Activated CD4-positive, alpha-beta T cell treated with anti-CD3 and anti-CD28 coated beads, Interleukin-2, amount 10 ng/mL, durations not matched to agents 24 days and 14 days (primary cell): ENCODE measurements around the gene ULBP3. TPM values are rescaled to one million over a fixed set of nuclear protein-coding genes. Genes with fewer than 3 reads are reported as not detected.
A peak's percentile ranks its signal among the peaks of the same experiment; 100 is the strongest.
"Not testable (repeated sequence)": the region's sequence is repeated elsewhere in the genome, so short reads cannot be mapped to it uniquely, and the experiment has no call there.

ENCODE experiments used
- DNase-seq: peaks from one replicate; pipeline ENCODE4 v3.0.0; 2022
- H3K27ac Mint-ChIP-seq: one replicate; pipeline ENCODE4 v1.8.0; 2022; ENCODE audit warnings: mild to moderate bottlenecking, mixed read lengths
- H3K27me3 Mint-ChIP-seq: one replicate; pipeline ENCODE4 v1.8.0; 2022; ENCODE audit warnings: mixed read lengths
- H3K36me3 Mint-ChIP-seq: one replicate; pipeline ENCODE4 v1.8.0; 2022; ENCODE audit warnings: low read depth, mild to moderate bottlenecking, mixed read lengths
- H3K4me1 Mint-ChIP-seq: one replicate; pipeline ENCODE4 v1.8.0; 2021; ENCODE audit warnings: mixed read lengths
- H3K4me3 Mint-ChIP-seq: one replicate; pipeline ENCODE4 v1.8.0; 2022; ENCODE audit warnings: mild to moderate bottlenecking, moderate library complexity, mixed read lengths
- H3K9me3 Mint-ChIP-seq: one replicate; pipeline ENCODE4 v1.8.0; 2021; ENCODE audit warnings: mixed read lengths
- intact Hi-C: fragments of 100-400 bp; cut with micrococcal nuclease; formaldehyde crosslinking; loops from one replicate; pipeline ENCODE4 v1.15.1; 2023
- total RNA-seq: library from RNA; stranded (reverse); gene quantifications from 2 replicates; pipeline ENCODE4 v1.2.3, GENCODE V29; 2022

ULBP3 gene
- total RNA-seq, 1 donor from 2014 or later = 0.47 TPM

DNA sequence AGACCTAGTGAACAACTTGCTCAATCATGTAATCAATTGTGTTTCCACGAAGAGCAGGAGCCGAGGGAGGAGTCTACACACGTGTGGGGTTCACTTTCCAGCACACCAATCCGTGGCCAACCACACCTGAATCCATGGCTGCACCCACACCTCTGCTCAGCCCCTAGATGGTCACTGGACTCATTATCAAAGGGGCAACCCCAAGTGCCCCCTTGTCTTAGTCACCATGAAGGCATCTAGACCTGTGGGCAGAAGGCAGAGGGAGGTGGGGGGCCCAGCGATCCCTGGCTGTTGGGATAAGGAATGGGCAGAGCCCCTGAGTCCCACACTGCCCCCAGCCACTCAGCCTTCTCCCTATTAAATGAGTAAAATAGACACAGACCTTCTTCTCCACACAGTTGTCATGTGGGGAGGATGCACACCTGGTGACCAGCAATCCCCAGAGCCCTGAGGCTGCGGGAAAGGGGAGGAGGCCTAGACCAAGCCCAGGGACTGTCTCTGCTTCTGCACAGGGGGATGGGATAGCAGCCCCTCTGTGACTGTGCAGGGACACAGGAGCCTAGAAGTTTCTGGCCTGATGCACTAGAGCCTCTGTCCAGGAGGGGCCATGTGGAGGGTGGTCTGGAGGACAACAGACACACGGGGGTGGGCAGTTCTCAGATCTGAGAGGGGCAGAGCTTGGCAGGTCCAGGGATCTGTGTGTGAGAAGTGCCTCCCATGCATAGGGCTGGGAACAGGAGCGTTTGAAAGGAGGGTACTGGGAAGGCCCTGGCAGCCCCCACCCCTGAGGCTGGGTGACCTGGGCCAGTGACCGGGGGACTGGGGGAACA, 41.7 kb downstream of the ULBP3 start:
- Mint-ChIP-seq H3K27ac (no peak overlapping the region), H3K9me3 (no peaks in the 10 kb centered on the region), H3K27me3 (peaks cover 72% of the 10 kb centered on the region), H3K4me1 (peaks cover 14% of the 10 kb centered on the region), H3K4me3 (no peak overlapping the region), H3K36me3 (no peaks in the 10 kb centered on the region)
- no peak for DNase-seq
- intact Hi-C loops = no loop called here

DNA sequence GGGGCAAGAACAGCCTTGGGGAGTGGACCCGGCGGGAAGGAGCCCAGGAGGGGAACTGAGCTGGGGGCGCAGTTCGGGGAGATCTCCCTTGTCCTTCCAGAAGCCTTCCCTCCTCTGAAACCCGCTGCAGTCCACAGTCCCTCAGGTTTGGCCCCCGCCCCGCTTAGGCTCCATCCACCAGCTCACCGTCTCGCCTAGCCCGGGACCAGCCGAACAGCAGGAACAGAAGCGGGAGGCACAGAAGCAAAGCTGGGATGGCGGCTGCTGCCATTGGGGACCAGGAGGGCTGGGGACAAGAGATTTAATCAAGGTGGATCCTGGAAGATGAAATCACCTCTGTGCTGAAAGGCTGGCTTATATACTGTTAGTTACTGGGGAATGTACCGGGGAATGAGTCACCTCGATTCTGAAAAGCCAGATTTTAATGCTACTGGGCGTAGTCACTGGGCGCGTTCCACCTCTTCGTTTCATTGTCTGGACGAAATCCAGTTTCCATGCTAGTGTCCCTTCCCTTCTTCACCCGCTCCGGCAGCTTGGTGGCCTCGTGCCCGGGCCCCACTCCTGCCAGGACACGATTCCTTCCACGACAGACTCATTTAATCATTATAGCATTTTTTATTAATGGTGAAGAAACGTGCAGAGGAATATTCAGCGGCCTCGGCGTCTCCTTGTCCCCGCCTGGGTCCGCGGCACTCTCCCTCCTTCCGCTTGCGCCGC, 43.6 kb downstream of the ULBP3 start, which contains the start of gene RAET1L:
RAET1L (minus strand) TSS at position 332 of the 717 bp plus-strand sequence; CDS start at position 271, 61 bp downstream.
- H3K27me3 Mint-ChIP-seq = peaks cover 69% of the 10 kb centered on the region
- peaks cover 13% of the 10 kb centered on the region for H3K4me1 Mint-ChIP-seq
- H3K9me3 Mint-ChIP-seq = no peaks in the 10 kb centered on the region
- H3K36me3 Mint-ChIP-seq = no peaks in the 10 kb centered on the region
- intact Hi-C loops = no loop called here
- H3K27ac Mint-ChIP-seq = no peak within 1 kb of the TSS
- no peak for DNase-seq
- no peak within 1 kb of the TSS for H3K4me3 Mint-ChIP-seq

GRCh38 chr6:150024646-150025155, 44.2 kb downstream of the ULBP3 start:
- Mint-ChIP-seq H3K27me3 (peaks cover 65% of the 10 kb centered on the region), H3K4me1 (peaks cover 8% of the 10 kb centered on the region), H3K4me3 (no peak overlapping the region), H3K36me3 (no peaks in the 10 kb centered on the region), H3K9me3 (no peaks in the 10 kb centered on the region), H3K27ac (no peak overlapping the region)
- intact Hi-C loops = no loop called here
- DNase-seq = no peak

- H3K4me1 Mint-ChIP-seq, H3K9me3 Mint-ChIP-seq, H3K4me3 Mint-ChIP-seq, H3K36me3 Mint-ChIP-seq, H3K27ac Mint-ChIP-seq, DNase-seq, intact Hi-C loops: not testable (repeated sequence)
- peaks cover 64% of the 10 kb centered on the region for H3K27me3 Mint-ChIP-seq
Measured at GRCh38 chr6:150024021-150024420, 44.9 kb downstream of the ULBP3 start.

GRCh38 chr6:150021870-150022269, 47.1 kb downstream of the ULBP3 start:
- H3K4me3 Mint-ChIP-seq, H3K27ac Mint-ChIP-seq, H3K9me3 Mint-ChIP-seq, intact Hi-C loops, DNase-seq, H3K36me3 Mint-ChIP-seq, H3K4me1 Mint-ChIP-seq: not testable (repeated sequence)
- peaks cover 68% of the 10 kb centered on the region for H3K27me3 Mint-ChIP-seq

DNA sequence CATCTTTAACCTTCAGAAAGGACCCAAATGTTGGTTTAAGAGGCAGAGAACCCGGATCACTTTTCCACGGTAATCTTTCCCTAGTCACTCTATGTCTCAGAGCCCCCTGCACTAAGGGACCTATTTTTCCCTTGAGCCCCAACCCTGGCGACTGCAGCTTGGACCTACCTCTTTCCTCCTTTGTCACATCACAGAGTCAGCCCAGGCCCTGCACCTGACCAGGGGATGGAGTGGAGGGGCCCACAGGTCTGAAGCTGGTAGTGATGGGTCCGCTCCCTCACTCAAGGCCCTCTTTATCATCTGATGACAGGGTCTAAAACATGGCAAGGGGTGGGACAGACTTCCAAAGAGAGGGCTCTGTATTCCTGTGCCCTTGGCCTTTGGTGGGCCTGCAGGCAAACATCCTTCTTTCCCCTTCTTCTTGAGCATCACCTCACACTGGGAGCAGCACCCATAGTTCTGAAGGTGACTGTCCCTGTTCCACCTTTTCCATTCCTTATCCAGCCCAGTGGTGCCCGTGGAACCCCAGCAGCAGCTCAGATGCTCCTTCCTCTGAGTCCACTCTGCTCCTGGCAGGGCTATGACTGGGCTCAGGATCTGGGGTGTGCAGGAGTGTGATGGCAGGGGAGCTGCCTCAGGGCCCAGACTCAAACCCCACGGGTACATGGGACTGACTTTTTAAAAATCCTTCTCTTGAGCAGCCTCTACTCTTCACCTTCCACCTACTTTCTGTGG, 49.9 kb downstream of the ULBP3 start:
- Mint-ChIP-seq H3K9me3 (no peaks in the 10 kb centered on the region), H3K27ac (no peak overlapping the region), H3K27me3 (peaks cover 65% of the 10 kb centered on the region), H3K36me3 (no peaks in the 10 kb centered on the region), H3K4me1 (peaks cover 11% of the 10 kb centered on the region), H3K4me3 (no peak overlapping the region)
- intact Hi-C loops = no loop called here
- no peak for DNase-seq

- H3K27ac Mint-ChIP-seq, H3K36me3 Mint-ChIP-seq: not testable (repeated sequence)
- intact Hi-C loops = loop anchor here (1.0 kb wide), 2 partner anchors 83 to 183 kb away; no protein-coding TSS in a partner anchor
Measured at GRCh38 chr6:150017186-150017521, 51.8 kb downstream of the ULBP3 start.

GRCh38 chr6:150016324-150017185, 52.4 kb downstream of the ULBP3 start:
- H3K4me1 Mint-ChIP-seq = peaks cover 16% of the 10 kb centered on the region
- H3K4me3 Mint-ChIP-seq = no peak overlapping the region
- H3K27ac Mint-ChIP-seq = no peak overlapping the region
- DNase-seq = peak; percentile 89
- no peaks in the 10 kb centered on the region for H3K9me3 Mint-ChIP-seq
- H3K36me3 Mint-ChIP-seq = no peaks in the 10 kb centered on the region
- peaks cover 75% of the 10 kb centered on the region for H3K27me3 Mint-ChIP-seq
- intact Hi-C loops = loop anchor here (1.0 kb wide), 2 partner anchors 82 to 182 kb away; no protein-coding TSS in a partner anchor

More at GRCh38 chr6:150017186-150017521, 51.8 kb downstream of the ULBP3 start:
- H3K9me3 Mint-ChIP-seq, H3K4me3 Mint-ChIP-seq, DNase-seq: not testable (repeated sequence)
- H3K4me1 Mint-ChIP-seq = peaks cover 16% of the 10 kb centered on the region
- H3K27me3 Mint-ChIP-seq = peaks cover 73% of the 10 kb centered on the region

GRCh38 chr6:150015281-150016001, 53.5 kb downstream of the ULBP3 start:
- peaks cover 75% of the 10 kb centered on the region for H3K27me3 Mint-ChIP-seq
- H3K4me1 Mint-ChIP-seq = peaks cover 16% of the 10 kb centered on the region
- intact Hi-C loops, H3K4me3 Mint-ChIP-seq, H3K9me3 Mint-ChIP-seq, H3K27ac Mint-ChIP-seq, H3K36me3 Mint-ChIP-seq: not testable (repeated sequence)
- peak; percentile 66 for DNase-seq

GRCh38 chr6:150014623-150015280, 54.2 kb downstream of the ULBP3 start:
- Mint-ChIP-seq H3K4me1 (peaks cover 16% of the 10 kb centered on the region), H3K27me3 (peaks cover 79% of the 10 kb centered on the region)
- H3K4me3 Mint-ChIP-seq, intact Hi-C loops, H3K27ac Mint-ChIP-seq, H3K36me3 Mint-ChIP-seq, H3K9me3 Mint-ChIP-seq, DNase-seq: not testable (repeated sequence)

DNA sequence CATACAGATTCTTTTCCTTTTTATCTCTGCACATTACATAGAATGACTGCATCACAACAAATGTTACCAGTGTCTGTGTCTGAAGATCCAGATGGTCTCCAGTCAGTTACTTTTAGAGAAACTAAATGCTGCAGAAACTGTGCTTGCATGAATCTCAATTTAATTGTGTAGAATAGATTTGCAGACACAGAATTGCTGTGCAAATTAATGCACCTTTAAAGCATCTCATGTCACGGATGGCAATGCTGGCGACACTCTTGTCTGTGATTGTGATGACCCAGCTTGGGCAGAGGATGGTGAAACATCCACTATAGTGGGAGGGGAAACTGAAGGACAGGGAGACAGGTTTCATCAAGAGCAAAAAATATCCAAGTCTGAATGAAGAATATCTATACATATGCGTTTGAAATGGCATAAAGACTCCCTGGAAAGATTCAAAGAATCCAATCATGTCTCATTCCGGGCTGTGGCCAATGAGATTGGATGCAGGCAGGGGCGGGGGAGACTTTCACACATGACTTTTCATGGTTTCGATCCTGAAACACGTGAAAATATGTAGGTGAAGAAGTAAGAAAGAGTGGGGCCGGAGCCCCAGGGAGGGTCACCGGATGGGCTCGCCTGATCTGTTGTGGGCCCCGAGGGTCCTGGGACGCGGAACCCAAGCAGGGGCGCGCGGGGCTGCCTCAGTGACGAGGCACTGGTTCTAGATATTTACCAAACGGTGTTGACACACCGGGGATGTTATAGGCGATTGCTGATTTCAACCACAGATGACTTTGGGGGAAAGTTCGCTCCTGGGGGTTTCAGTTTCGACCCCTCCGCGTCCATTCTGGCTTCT, 54.9 kb downstream of the ULBP3 start:
- H3K4me3 Mint-ChIP-seq = peak overlapping the region; percentile 32
- H3K9me3 Mint-ChIP-seq, H3K27ac Mint-ChIP-seq, DNase-seq, H3K36me3 Mint-ChIP-seq, intact Hi-C loops: not testable (repeated sequence)
- peaks cover 16% of the 10 kb centered on the region for H3K4me1 Mint-ChIP-seq
- peaks cover 77% of the 10 kb centered on the region for H3K27me3 Mint-ChIP-seq
